H1 (cell line): ENCODE results near the gene SYNPR. TPM values are rescaled to one million over a fixed set of nuclear protein-coding genes. Genes with fewer than 3 reads are reported as not detected.

Experiments used
- BCL11A ChIP-seq, 2 experiments: IDR thresholded peaks; one replicate each; pipeline ENCODE4 v1.6.1; 2011; ENCODE audit warnings: low read depth in 2 of 2, low read length in 2 of 2, mild to moderate bottlenecking in 2 of 2
- polyA plus RNA-seq, 7 experiments: library from polyadenylated mRNA; depleted of rRNA in 3 of 7; stranded (reverse) in 5 of 7; unstranded in 2 of 7; fragments of >200 nt in 5 of 7; fragments of 200-250 nt in 2 of 7; gene quantifications; 1 replicate in 5 of 7; 2 replicates in 1 of 7; 4 replicates in 1 of 7; pipeline versions ENCODE4 v1.2.1 to v1.2.3, GENCODE V29; 2011 to 2013; ENCODE audit warnings: missing spikeins in 2 of 7, mixed read lengths in 2 of 7
- total RNA-seq: library from RNA; stranded (reverse); fragmentation: NEBNext Ultra II Directional; extraction: Animal tissue kit (Norgen Biotek cat#: 25700); gene quantifications from 2 replicates; pipeline ENCODE4 v1.2.1, GENCODE V29; 2021

SYNPR gene
- total and polyA plus RNA-seq, 2 of the 8 experiments (the other 6 are each of a cell fraction or from before 2014, with no cell fraction given), result 0.39 to 0.99 TPM

- no peak for TF ChIP-seq BCL11A (IDR thresholded peaks at IDR 0.05; ENCODE audit: low read depth in 2 of 2, low read length in 2 of 2)
These were observed 92.0 kb downstream of the SYNPR start (continued) for GRCh38 chr3:63370094-63370493.
